Measurements from ENCODE around the gene DAPK1. TPM values are rescaled to one million over a fixed set of nuclear protein-coding genes. Genes with fewer than 3 reads are reported as not detected.

DAPK1 gene
- total and polyA plus RNA-seq, 2 donors from 2014 or later: 15.5 to 166 TPM

DNA sequence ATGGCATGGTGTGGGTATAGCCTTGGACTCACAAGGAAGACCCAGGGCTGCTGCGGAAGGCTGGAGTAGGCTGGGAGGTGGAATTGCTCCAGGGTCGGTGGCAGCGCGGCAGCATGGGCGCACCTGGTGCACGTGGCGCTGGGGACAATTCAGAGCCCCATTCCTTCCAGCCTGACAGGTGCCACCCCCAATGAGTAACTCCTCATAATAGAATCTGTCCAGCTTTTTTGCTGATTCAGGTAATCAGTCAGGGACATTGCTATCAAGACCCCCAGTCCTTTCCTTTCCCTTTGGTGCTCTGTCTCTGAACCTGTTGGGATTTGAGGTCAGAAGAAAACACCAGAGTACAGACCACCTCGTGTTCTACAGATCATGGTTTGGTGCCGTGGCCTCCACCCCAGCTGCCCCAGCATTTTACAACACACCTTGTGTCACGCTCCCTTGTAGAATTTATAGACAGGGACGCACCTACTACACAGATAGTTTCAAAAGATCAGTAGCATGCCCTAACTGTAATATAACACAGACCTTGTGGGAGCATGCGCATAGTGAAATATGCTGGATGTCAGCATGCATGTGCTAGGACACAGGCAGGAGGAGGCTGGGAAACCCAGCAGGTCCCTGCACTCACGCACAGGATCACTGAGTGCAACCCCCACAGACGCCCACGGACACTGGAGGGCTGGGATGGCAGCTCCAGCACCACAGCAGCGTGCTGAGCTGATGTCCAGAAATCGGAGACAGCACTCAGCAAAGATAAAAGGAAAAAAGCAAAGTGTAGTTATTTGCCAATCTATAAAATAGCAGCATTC, 180.3 kb downstream of the DAPK1 start:
- no peak overlapping the region for H3K9ac ChIP-seq (ENCODE audit: low read length in 3 of 3)
- TF ChIP-seq, protein P1, sequence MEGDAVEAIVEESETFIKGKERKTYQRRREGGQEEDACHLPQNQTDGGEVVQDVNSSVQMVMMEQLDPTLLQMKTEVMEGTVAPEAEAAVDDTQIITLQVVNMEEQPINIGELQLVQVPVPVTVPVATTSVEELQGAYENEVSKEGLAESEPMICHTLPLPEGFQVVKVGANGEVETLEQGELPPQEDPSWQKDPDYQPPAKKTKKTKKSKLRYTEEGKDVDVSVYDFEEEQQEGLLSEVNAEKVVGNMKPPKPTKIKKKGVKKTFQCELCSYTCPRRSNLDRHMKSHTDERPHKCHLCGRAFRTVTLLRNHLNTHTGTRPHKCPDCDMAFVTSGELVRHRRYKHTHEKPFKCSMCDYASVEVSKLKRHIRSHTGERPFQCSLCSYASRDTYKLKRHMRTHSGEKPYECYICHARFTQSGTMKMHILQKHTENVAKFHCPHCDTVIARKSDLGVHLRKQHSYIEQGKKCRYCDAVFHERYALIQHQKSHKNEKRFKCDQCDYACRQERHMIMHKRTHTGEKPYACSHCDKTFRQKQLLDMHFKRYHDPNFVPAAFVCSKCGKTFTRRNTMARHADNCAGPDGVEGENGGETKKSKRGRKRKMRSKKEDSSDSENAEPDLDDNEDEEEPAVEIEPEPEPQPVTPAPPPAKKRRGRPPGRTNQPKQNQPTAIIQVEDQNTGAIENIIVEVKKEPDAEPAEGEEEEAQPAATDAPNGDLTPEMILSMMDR (IDR thresholded peaks at IDR 0.05; ENCODE audit: borderline replicate concordance, extremely low read depth, insufficient read depth): no peak
- H3K4me3 ChIP-seq (ENCODE audit: low read length in 3 of 3): no peak overlapping the region
- DNase-seq: peak in 1 of 5 donors; percentile 14
- H3K4me1 ChIP-seq (ENCODE audit: control insufficient read depth in 2 of 3, insufficient read depth in 2 of 3, low read depth in 1 of 3, low read length in 3 of 3): peaks cover 0 to 6% (median 0%) of the 10 kb centered on the region in 3 donors
- FAIRE-seq: no peak
- peaks cover 0 to 11% (median 0%) of the 10 kb centered on the region in 3 donors for H3K36me3 ChIP-seq (ENCODE audit: control insufficient read depth in 2 of 3, insufficient read depth in 3 of 3, low read length in 3 of 3)
- H3K27me3 ChIP-seq (ENCODE audit: control insufficient read depth, insufficient read depth, low read length): no peaks in the 10 kb centered on the region
- no peaks in the 10 kb centered on the region for H3K9me3 ChIP-seq (ENCODE audit: control insufficient read depth in 2 of 3, insufficient read depth in 1 of 3, low read length in 3 of 3)
- intact Hi-C loops (cut with DNase I): no loop called here
- H3K27ac ChIP-seq (ENCODE audit: low read depth in 2 of 2, low read length in 2 of 2): no peak overlapping the region

DNA sequence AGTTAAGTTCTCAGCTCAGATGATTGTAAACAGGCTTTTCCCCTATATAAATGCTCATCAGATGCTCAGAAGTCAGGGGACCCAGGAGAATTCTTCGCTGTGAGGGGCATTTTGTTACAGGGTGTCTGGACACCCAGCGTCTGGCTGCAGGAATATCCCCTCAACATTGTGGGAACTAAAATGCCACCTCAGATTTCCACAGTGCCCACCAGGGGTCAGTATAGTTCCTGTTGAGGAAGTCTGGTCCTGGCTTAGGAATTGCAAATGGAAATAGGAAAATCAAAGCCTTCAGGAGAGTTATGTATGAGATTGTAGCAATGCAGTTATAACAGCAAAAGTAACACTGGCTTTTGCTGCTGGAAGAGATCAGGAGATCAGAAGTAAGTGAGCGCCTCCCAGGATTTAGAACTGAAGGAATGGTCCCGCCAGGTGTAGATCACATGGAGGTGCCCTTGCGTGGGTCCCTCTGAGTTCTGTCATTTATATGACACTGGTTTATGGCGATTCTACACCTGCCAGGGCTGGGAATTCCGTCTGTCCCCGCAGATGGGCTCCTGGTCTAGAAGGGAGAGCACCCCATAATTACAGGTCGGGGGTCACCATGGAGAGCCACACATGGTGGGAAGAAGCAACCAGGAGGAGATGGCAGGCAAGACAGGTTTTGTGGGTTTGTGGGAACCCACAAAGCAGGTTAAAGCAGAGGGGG, 181.1 kb downstream of the DAPK1 start:
- no peaks in the 10 kb centered on the region for H3K9me3 ChIP-seq (ENCODE audit: control insufficient read depth in 2 of 3, insufficient read depth in 1 of 3, low read length in 3 of 3)
- H3K4me3 ChIP-seq (ENCODE audit: low read length in 3 of 3): no peak overlapping the region
- peaks cover 0 to 6% (median 0%) of the 10 kb centered on the region in 3 donors for H3K4me1 ChIP-seq (ENCODE audit: control insufficient read depth in 2 of 3, insufficient read depth in 2 of 3, low read depth in 1 of 3, low read length in 3 of 3)
- TF ChIP-seq, protein P1 (IDR thresholded peaks at IDR 0.05; ENCODE audit: borderline replicate concordance, extremely low read depth, insufficient read depth): peak; percentile 85
- H3K9ac ChIP-seq (ENCODE audit: low read length in 3 of 3): no peak overlapping the region
- H3K27me3 ChIP-seq (ENCODE audit: control insufficient read depth, insufficient read depth, low read length): no peaks in the 10 kb centered on the region
- intact Hi-C loops (cut with DNase I): no loop called here
- FAIRE-seq (no peak), DNase-seq (peak in 4 of 5 donors; percentile 61 to 92 (median 78))
- peaks cover 0 to 11% (median 0%) of the 10 kb centered on the region in 3 donors for H3K36me3 ChIP-seq (ENCODE audit: control insufficient read depth in 2 of 3, insufficient read depth in 3 of 3, low read length in 3 of 3)
- no peak overlapping the region for H3K27ac ChIP-seq (ENCODE audit: low read depth in 2 of 2, low read length in 2 of 2)

DNA sequence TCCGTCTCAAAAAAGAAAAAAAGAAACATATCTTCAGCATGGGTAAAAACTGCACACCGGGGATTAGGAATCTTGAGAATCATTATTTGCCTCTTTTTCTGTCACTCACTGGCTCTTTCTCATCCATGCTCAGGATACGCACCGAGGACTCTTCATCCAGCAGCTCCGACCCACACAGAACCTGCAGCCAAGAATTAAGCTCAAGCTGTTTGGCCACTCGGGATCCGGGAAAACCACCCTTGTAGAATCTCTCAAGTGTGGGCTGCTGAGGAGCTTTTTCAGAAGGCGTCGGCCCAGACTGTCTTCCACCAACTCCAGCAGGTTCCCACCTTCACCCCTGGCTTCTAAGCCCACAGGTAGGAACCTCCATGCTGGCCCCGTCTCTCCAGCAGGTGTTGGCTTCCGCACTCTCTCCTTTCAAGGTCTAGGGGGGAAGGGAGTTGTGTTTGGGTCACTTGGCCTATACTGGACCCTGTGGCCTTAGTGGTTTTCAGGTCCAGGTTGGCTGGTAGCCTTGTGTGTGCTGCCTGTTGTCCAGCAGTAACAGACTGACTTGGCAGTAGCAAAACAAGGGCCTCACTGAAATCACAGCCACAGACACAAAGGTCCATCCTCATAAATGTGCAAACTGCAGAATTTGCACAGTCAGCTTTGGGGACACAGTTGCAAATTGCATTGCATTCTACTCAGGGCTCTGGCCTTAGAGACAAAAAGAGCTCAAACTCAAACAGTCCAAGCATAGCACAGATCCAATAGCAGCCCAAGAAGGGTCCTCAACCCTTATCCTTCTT, 183.8 kb downstream of the DAPK1 start:
- H3K27me3 ChIP-seq (ENCODE audit: control insufficient read depth, insufficient read depth, low read length): no peaks in the 10 kb centered on the region
- no peak for FAIRE-seq
- peaks cover 0 to 15% (median 13%) of the 10 kb centered on the region in 3 donors for H3K4me1 ChIP-seq (ENCODE audit: control insufficient read depth in 2 of 3, insufficient read depth in 2 of 3, low read depth in 1 of 3, low read length in 3 of 3)
- peaks cover 0 to 11% (median 0%) of the 10 kb centered on the region in 3 donors for H3K36me3 ChIP-seq (ENCODE audit: control insufficient read depth in 2 of 3, insufficient read depth in 3 of 3, low read length in 3 of 3)
- TF ChIP-seq, protein P1 (IDR thresholded peaks at IDR 0.05; ENCODE audit: borderline replicate concordance, extremely low read depth, insufficient read depth): no peak
- H3K9ac ChIP-seq (ENCODE audit: low read length in 3 of 3): no peak overlapping the region
- no peak overlapping the region for H3K27ac ChIP-seq (ENCODE audit: low read depth in 2 of 2, low read length in 2 of 2)
- no peaks in the 10 kb centered on the region for H3K9me3 ChIP-seq (ENCODE audit: control insufficient read depth in 2 of 3, insufficient read depth in 1 of 3, low read length in 3 of 3)
- intact Hi-C loops (cut with DNase I): no loop called here
- peak in 1 of 5 donors; percentile 18 for DNase-seq
- H3K4me3 ChIP-seq (ENCODE audit: low read length in 3 of 3): no peak overlapping the region
